Chondrocyte (in vitro differentiated cells): ENCODE measurements around the gene MYO19. TPM values are rescaled to one million over a fixed set of nuclear protein-coding genes. Genes with fewer than 3 reads are reported as not detected.

Source experiments
- DNase-seq: peaks from one replicate; pipeline ENCODE4 v3.0.0; 2021; ENCODE audit warnings: mixed read lengths, low spot score
- H3K27ac Mint-ChIP-seq: one replicate; pipeline ENCODE4 v1.8.0; 2021; ENCODE audit warnings: mild to moderate bottlenecking, moderate library complexity, mixed read lengths; ENCODE audit not compliant: unreplicated experiment
- H3K27me3 Mint-ChIP-seq: 2 replicates; pipeline ENCODE4 v1.8.0; 2021; ENCODE audit warnings: low read depth, mixed read lengths
- H3K36me3 Mint-ChIP-seq: 2 replicates; pipeline ENCODE4 v1.8.0; 2021; ENCODE audit warnings: low read depth, mixed read lengths
- H3K4me1 Mint-ChIP-seq: 2 replicates; pipeline ENCODE4 v1.8.0; 2021; ENCODE audit warnings: low read depth, mild to moderate bottlenecking, mixed read lengths
- H3K4me3 Mint-ChIP-seq: one replicate; pipeline ENCODE4 v1.8.0; 2021; ENCODE audit warnings: mild to moderate bottlenecking, moderate library complexity, mixed read lengths; ENCODE audit not compliant: unreplicated experiment
- H3K9me3 Mint-ChIP-seq: 2 replicates; pipeline ENCODE4 v1.8.0; 2021; ENCODE audit warnings: low read depth, mixed read lengths
- total RNA-seq: library from RNA; stranded (reverse); gene quantifications from 3 replicates; pipeline ENCODE4 v1.2.1, GENCODE V29; 2021
- TF ChIP-seq, protein P1 (sequence below): fragments of 200-600 bp; sonication (generic); IDR thresholded peaks from 2 replicates; pipeline ENCODE4 v1.5.0; 2021; ENCODE audit warnings: antibody characterized with exemption, mild to moderate bottlenecking, moderate library complexity

Gene MYO19
- total RNA-seq, 1 donor from 2014 or later: 52.6 TPM

DNA sequence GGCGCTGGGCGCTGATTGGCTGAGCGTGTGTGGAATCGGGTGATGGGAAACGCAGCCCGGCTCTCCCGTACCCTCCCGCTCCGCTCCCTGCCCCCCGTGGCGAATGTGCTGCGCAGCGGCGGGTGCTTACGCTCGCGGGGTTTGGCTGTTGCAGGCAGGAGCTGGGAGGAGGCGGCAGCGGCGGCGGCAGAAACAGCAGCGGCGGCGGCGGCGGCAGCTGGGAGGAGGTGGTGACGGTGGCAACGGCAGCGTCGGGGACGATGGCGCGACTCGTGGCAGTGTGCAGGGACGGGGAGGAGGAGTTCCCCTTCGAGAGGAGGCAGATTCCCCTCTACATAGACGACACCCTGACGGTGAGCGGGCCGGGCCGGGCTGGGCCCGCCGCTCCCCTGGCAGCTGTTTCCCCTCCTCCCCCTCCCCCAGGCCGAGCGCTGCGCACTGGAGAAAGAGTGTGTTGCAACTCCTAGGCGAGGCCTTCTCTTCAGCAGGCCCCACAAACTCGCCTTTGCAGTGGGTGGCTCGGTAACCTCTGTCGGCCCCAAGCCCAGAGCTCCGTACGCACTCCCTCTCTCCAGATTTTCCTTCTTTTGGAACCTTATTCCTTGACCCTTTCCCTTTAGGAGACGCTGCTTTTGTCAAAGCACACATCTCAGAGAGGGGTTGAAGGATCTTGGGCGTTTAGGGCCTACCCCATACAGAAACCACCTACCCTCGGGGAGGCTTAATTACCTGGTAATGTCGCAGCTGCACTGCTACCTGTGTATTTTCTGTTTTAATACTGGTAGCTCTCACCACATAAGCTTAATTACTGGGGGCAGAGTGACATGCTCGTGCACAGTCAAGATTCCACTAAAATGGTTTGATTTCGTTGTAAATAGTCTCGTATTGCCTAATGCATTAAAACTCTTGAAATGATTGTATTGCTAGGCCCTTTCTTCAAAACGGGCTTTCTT lies 11.1 kb upstream of the MYO19 start:
- H3K4me1 Mint-ChIP-seq: peaks cover 46% of the 10 kb centered on the region

DNA sequence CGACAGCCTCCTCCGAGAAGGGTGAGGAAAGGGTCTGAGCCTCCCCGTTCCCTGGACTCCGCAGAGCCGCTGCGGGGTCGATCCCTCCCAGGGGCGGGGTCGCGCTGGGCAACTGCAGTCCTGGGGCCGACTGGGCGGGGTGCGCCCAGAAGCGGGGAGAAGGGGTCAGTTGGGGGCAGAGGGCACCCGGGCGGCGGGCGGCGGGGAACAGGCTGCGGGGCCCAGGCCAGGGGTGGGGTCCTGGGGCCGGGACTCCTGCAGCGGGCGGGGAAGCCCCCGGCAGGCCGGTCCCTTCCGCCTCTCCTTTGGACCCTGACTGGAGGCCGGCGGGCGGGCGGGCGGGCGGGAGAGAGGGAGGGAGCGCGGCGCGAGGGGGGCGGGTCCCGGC lies 10.4 kb upstream of the MYO19 start:
- TF ChIP-seq, protein P1, sequence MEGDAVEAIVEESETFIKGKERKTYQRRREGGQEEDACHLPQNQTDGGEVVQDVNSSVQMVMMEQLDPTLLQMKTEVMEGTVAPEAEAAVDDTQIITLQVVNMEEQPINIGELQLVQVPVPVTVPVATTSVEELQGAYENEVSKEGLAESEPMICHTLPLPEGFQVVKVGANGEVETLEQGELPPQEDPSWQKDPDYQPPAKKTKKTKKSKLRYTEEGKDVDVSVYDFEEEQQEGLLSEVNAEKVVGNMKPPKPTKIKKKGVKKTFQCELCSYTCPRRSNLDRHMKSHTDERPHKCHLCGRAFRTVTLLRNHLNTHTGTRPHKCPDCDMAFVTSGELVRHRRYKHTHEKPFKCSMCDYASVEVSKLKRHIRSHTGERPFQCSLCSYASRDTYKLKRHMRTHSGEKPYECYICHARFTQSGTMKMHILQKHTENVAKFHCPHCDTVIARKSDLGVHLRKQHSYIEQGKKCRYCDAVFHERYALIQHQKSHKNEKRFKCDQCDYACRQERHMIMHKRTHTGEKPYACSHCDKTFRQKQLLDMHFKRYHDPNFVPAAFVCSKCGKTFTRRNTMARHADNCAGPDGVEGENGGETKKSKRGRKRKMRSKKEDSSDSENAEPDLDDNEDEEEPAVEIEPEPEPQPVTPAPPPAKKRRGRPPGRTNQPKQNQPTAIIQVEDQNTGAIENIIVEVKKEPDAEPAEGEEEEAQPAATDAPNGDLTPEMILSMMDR: no peak
- H3K4me1 Mint-ChIP-seq: peaks cover 39% of the 10 kb centered on the region
- H3K4me3 Mint-ChIP-seq: peak overlapping the region; percentile 94
- H3K9me3 Mint-ChIP-seq: no peaks in the 10 kb centered on the region
- H3K27me3 Mint-ChIP-seq: no peaks in the 10 kb centered on the region
- no peak for DNase-seq
- no peaks in the 10 kb centered on the region for H3K36me3 Mint-ChIP-seq
- H3K27ac Mint-ChIP-seq: peak overlapping the region; percentile 99

More for the DNA sequence above, 11.1 kb upstream of the MYO19 start:
- Mint-ChIP-seq H3K36me3 (no peaks in the 10 kb centered on the region), H3K27ac (peak overlapping the region; percentile 95), H3K4me3 (peak overlapping the region; percentile 94), H3K27me3 (no peaks in the 10 kb centered on the region), H3K9me3 (no peaks in the 10 kb centered on the region)
- DNase-seq: peak; percentile 99
- TF ChIP-seq, protein P1: peak; percentile 17

DNA sequence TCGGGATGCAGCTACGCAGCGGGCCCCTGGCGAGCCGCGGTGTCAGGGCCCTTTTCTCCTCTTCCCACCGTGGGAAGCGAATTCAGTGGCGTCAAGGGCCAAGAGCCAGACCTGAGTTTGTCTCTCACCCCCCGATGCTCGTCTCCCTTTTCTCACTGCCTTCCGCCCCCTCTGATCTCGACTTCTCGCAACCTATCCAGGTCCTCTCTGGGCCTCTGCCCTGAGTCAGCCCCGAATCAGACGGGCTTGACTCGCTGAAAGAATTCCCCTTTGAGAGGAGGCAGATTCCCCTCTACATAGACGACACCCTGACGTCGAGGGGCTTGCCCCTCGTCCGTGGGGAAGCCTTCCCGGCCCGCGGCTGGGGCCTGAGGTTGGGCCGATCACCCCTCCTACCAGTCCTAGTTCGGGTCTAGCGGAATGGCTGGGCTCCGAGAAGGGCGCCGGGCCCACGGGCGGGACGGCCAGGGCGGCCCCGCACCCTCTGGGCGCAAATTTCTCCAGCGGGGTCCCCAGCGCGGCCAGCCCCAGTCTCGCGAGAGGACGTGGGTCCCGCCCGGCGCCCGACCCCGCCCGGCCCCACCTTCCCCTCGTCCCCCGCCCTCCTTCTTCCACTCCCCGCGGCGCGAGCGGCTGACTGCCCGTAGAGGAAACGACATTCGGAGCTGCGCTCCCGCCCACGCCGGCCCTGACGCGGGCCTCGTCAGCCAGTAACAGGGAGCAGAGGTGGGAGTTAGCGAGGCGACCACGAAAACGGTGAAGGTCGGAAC lies 9.8 kb upstream of the MYO19 start, which contains the start of gene GGNBP2:
GGNBP2 (plus strand) TSS at position 613 of the 770 bp plus-strand sequence. CDS start 806 bp downstream, outside the sequence.
- peaks cover 38% of the 10 kb centered on the region for H3K4me1 Mint-ChIP-seq
- no peaks in the 10 kb centered on the region for H3K9me3 Mint-ChIP-seq
- TF ChIP-seq, protein P1: no peak
- H3K4me3 Mint-ChIP-seq: peak within 1 kb of the TSS; percentile 94
- no peaks in the 10 kb centered on the region for H3K27me3 Mint-ChIP-seq
- peak; percentile 98 for DNase-seq
- peak within 1 kb of the TSS; percentile 99 for H3K27ac Mint-ChIP-seq
- H3K36me3 Mint-ChIP-seq: no peaks in the 10 kb centered on the region

DNA sequence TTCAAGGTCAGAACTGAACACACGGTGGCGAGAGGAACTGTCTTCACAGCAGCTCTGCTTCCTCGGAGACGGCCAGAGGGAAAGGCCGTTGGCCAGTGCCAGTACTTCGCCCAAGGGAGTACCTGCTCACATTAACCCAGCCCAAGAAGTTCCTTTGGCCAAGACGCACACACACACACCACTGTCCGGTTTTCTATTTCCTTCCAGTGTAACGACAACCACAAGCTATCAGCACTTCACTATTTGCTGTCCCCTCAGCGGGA lies 9.3 kb upstream of the MYO19 start:
- TF ChIP-seq, protein P1: peak; percentile 48
- Mint-ChIP-seq H3K4me1 (peaks cover 38% of the 10 kb centered on the region), H3K27ac (peak overlapping the region; percentile 99), H3K27me3 (no peaks in the 10 kb centered on the region), H3K36me3 (no peaks in the 10 kb centered on the region), H3K9me3 (no peaks in the 10 kb centered on the region), H3K4me3 (peak overlapping the region; percentile 94)
- no peak for DNase-seq

DNA sequence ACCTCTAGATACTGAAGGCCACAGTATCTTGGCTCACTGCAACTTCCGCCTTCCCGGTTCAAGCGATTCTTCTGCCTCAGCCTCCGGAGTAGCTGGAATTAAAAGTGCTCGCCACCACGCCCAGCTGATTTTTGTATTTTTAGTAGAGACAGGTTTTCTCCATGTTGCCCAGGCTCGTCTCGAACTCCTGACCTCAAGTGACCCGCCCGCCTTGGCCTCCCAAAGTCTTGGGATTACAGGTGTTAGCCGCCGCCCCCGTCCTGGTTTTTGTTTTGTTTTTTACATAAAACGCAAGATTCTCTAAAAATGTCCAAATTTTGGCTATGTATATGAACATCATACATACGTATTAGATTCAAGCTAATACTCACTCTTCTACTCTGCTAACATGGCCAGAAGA lies 8.1 kb upstream of the MYO19 start:
- no peaks in the 10 kb centered on the region for H3K9me3 Mint-ChIP-seq
- no peak for DNase-seq
- H3K36me3 Mint-ChIP-seq: no peaks in the 10 kb centered on the region
- TF ChIP-seq, protein P1: no peak
- H3K27me3 Mint-ChIP-seq: no peaks in the 10 kb centered on the region
- no peak overlapping the region for H3K27ac Mint-ChIP-seq
- peaks cover 25% of the 10 kb centered on the region for H3K4me1 Mint-ChIP-seq
- no peak overlapping the region for H3K4me3 Mint-ChIP-seq
